Measurements from ENCODE around the gene HMGA1.

Gene HMGA1

DNA sequence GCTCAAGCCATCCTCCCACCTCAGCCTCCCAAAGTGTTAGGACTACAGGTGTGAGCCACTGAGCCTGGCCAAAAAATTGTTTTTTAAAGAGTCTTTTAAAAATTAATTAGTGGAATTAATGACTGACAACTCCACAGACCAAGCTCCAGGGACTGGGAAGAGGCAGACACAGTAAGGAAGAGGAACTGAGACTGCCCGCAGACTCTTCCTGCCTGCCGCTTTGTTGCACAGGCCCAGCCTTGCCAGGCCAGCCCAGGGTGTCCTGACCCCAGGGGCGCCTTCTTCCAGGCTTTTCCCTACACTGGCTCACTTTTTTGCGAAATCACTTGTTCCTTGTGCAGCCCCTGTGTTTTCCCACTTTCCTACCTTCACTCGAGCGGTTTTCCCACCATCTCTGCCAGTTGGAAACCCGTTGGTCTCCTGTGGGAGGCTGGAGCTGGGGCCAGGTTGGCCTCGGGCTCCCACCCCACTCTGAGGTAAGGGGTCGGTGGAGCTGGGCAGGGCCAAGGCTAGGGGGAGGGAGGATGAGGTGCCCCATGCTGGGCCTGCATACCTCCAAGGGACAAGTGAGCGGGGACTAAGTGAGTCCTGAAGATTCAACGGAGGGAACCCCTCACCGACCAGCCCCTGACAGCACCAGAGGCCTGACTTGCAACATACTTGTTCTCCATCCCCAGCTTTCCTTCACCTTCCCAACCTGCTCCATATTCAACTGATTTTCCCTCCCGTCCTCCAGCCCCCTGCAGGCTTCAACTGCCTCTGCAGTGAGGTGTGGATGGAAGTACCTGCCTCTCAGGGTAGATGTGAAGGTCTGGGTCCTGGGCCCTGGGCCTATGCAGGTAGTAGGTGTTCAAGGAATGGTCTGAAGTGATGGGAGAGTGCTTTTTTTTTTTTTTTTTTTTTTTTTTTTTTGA, 35.6 kb downstream of the HMGA1 start:
- Histone ChIP-seq H3K27ac (ENCODE audit: low read depth, low read length) (no peak overlapping the region), H3K36me3 (ENCODE audit: control insufficient read depth, insufficient read depth, low read length) (no peaks in the 10 kb centered on the region), H3K4me3 (ENCODE audit: low read depth, low read length) (no peak overlapping the region), H3K9ac (ENCODE audit: low read depth, low read length) (no peak overlapping the region), H3K9me3 (ENCODE audit: control insufficient read depth, insufficient read depth, low read length) (no peaks in the 10 kb centered on the region), H3K4me1 (ENCODE audit: control insufficient read depth, insufficient read depth, low read length) (no peaks in the 10 kb centered on the region), H3K27me3 (ENCODE audit: control insufficient read depth, insufficient read depth, low read length) (no peaks in the 10 kb centered on the region)

GRCh38 chr6:34273242-34273805, 36.7 kb downstream of the HMGA1 start:
- H3K4me1 ChIP-seq (ENCODE audit: control insufficient read depth, insufficient read depth, low read length), result no peaks in the 10 kb centered on the region
- H3K36me3 ChIP-seq (ENCODE audit: control insufficient read depth, insufficient read depth, low read length), result no peaks in the 10 kb centered on the region
- no peak overlapping the region for H3K9ac ChIP-seq (ENCODE audit: low read depth, low read length)
- no peak overlapping the region for H3K4me3 ChIP-seq (ENCODE audit: low read depth, low read length)
- H3K9me3 ChIP-seq (ENCODE audit: control insufficient read depth, insufficient read depth, low read length), result no peaks in the 10 kb centered on the region
- H3K27me3 ChIP-seq (ENCODE audit: control insufficient read depth, insufficient read depth, low read length), result no peaks in the 10 kb centered on the region
- H3K27ac ChIP-seq (ENCODE audit: low read depth, low read length), result no peak overlapping the region

GRCh38 chr6:34274129-34274528, 37.5 kb downstream of the HMGA1 start:
- H3K9ac ChIP-seq (ENCODE audit: low read depth, low read length), result no peak overlapping the region
- no peaks in the 10 kb centered on the region for H3K27me3 ChIP-seq (ENCODE audit: control insufficient read depth, insufficient read depth, low read length)
- H3K4me3 ChIP-seq (ENCODE audit: low read depth, low read length), result no peak overlapping the region

DNA sequence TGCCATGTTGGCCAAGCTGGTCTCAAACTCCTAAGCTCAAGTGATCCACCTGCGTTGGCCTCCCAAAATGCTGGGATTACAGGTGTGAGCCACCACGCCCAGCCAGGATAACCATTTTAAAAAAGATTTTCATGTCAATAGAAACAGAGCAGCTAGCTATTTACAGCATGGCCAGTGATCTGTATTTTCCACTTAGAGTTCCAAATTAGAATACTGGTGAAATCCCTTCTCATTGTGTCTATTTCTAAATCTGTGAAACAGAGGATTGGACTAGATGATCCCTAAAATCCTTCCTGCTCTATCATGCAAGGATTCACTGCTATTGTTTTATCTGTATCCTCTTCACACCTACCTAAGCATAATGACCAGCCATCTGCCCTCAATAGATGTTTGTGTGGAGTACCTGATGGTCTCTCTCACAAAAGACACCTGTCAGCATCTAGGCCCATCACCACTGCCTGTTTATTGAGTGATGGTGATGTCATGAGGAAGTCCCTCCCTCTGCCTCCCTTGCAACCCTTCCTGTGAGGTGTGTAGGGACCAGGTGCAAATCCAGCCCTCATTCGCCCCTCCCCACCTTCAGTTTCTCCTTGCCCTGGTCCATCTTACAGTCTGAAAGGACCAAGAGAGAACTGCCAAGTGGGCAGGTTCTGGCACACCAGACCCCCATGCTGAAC, 38.6 kb downstream of the HMGA1 start:
- Histone ChIP-seq H3K9me3 (ENCODE audit: control insufficient read depth, insufficient read depth, low read length) (no peaks in the 10 kb centered on the region), H3K4me1 (ENCODE audit: control insufficient read depth, insufficient read depth, low read length) (no peaks in the 10 kb centered on the region), H3K27ac (ENCODE audit: low read depth, low read length) (no peak overlapping the region), H3K9ac (ENCODE audit: low read depth, low read length) (no peak overlapping the region), H3K36me3 (ENCODE audit: control insufficient read depth, insufficient read depth, low read length) (no peaks in the 10 kb centered on the region), H3K4me3 (ENCODE audit: low read depth, low read length) (no peak overlapping the region), H3K27me3 (ENCODE audit: control insufficient read depth, insufficient read depth, low read length) (no peaks in the 10 kb centered on the region)

More at GRCh38 chr6:34274129-34274528, 37.5 kb downstream of the HMGA1 start:
- Histone ChIP-seq H3K36me3 (ENCODE audit: control insufficient read depth, insufficient read depth, low read length) (no peaks in the 10 kb centered on the region), H3K27ac (ENCODE audit: low read depth, low read length) (no peak overlapping the region), H3K9me3 (ENCODE audit: control insufficient read depth, insufficient read depth, low read length) (no peaks in the 10 kb centered on the region), H3K4me1 (ENCODE audit: control insufficient read depth, insufficient read depth, low read length) (no peaks in the 10 kb centered on the region)

DNA sequence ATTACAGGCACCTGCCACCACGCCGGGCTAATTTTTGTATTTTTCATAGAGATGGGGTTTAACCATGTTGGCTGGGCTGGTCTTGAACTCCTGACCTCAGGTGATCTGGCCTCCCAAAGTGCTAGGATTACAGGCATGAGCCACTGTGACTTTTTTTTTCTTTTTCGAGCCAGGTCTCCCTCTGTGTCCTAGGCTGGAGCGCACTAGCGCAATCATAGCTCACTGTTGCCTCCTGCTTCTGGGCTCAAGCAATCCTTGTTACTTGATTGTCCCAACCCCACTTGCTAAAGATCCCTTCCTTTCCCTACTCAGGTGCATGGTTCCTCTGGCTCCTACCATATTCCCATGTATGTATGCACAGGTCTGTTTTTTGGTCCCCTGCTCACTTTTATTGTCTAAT, 39.5 kb downstream of the HMGA1 start:
- Histone ChIP-seq H3K9ac (ENCODE audit: low read depth, low read length) (no peak overlapping the region), H3K27ac (ENCODE audit: low read depth, low read length) (no peak overlapping the region), H3K36me3 (ENCODE audit: control insufficient read depth, insufficient read depth, low read length) (no peaks in the 10 kb centered on the region; the same call in 1 of the 2 replicates), H3K4me1 (ENCODE audit: control insufficient read depth, insufficient read depth, low read length) (no peaks in the 10 kb centered on the region), H3K4me3 (ENCODE audit: low read depth, low read length) (no peak overlapping the region), H3K9me3 (ENCODE audit: control insufficient read depth, insufficient read depth, low read length) (no peaks in the 10 kb centered on the region), H3K27me3 (ENCODE audit: control insufficient read depth, insufficient read depth, low read length) (no peaks in the 10 kb centered on the region)

DNA sequence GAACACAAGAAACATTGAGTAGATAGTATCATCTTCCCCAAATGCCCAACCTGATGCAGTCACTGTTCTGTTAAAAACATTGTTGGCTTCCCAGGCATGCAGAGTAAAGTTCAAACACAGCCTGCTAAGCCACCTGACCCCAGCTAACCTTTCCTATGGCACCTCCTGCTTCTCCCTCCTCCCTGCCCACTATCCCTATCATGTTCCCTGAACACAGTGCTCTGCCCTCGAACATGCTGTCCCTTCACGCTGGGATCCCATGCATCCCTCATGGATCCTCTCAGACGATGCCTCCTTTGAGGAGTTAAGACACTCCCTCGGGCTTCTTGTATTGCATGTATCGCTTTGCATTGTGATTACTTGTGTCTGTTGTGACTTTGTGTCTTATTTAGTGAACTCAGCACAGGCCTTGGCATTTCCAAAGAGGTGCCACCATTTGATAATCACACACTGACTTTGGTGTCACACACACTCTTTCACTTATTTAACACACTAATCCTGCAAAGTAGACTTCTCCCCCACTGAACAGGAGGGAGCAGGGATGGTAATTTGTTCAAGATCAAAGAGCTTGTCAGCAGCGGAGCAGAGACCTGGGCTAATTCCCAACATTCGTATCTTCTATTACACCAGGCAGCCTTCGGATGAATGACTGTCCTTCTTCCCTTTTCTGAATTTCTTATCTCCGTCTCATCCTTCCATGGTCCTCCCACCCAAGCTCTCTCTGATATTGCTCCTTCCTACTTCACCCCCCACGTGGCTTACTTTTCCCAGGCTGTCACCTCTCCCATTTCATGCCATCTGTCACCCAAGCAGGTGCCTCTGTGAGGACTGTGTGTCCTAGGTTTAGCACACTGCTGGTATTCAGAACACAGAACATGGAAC, 40.4 kb downstream of the HMGA1 start:
- H3K27me3 ChIP-seq (ENCODE audit: control insufficient read depth, insufficient read depth, low read length), result no peaks in the 10 kb centered on the region
- H3K9me3 ChIP-seq (ENCODE audit: control insufficient read depth, insufficient read depth, low read length), result no peaks in the 10 kb centered on the region
- H3K9ac ChIP-seq (ENCODE audit: low read depth, low read length), result no peak overlapping the region
- H3K27ac ChIP-seq (ENCODE audit: low read depth, low read length), result no peak overlapping the region
- H3K4me1 ChIP-seq (ENCODE audit: control insufficient read depth, insufficient read depth, low read length), result no peaks in the 10 kb centered on the region
- no peaks in the 10 kb centered on the region; the same call in 1 of the 2 replicates for H3K36me3 ChIP-seq (ENCODE audit: control insufficient read depth, insufficient read depth, low read length)
- H3K4me3 ChIP-seq (ENCODE audit: low read depth, low read length), result no peak overlapping the region

DNA sequence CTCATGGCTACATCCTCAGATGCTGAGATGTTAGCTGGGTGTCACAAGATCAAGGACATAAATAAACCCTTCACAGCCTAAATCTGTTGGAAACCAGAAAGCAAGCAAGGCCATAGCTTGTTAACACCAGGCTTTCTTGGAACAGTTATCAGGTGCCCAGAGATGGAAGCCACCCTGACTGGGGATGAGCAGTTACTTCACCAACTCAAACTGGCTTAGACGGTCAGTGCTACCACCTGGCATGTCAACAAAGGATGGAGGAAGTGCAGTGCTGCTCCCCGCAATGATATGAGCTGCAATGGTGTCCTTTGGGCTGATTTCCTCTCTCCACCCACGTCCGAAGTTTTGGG, 41.1 kb downstream of the HMGA1 start:
- Histone ChIP-seq H3K27me3 (ENCODE audit: control insufficient read depth, insufficient read depth, low read length) (no peaks in the 10 kb centered on the region), H3K4me1 (ENCODE audit: control insufficient read depth, insufficient read depth, low read length) (no peaks in the 10 kb centered on the region), H3K9me3 (ENCODE audit: control insufficient read depth, insufficient read depth, low read length) (no peaks in the 10 kb centered on the region), H3K4me3 (ENCODE audit: low read depth, low read length) (no peak overlapping the region), H3K36me3 (ENCODE audit: control insufficient read depth, insufficient read depth, low read length) (no peaks in the 10 kb centered on the region; the same call in 1 of the 2 replicates), H3K9ac (ENCODE audit: low read depth, low read length) (no peak overlapping the region), H3K27ac (ENCODE audit: low read depth, low read length) (no peak overlapping the region)

GRCh38 chr6:34278833-34279232, 42.2 kb downstream of the HMGA1 start:
- no peak overlapping the region for H3K27ac ChIP-seq (ENCODE audit: low read depth, low read length)
- no peak overlapping the region for H3K9ac ChIP-seq (ENCODE audit: low read depth, low read length)
- H3K4me3 ChIP-seq (ENCODE audit: low read depth, low read length), result no peak overlapping the region
- no peaks in the 10 kb centered on the region for H3K4me1 ChIP-seq (ENCODE audit: control insufficient read depth, insufficient read depth, low read length)
- peaks cover 5% of the 10 kb centered on the region; the same call in 1 of the 2 replicates for H3K36me3 ChIP-seq (ENCODE audit: control insufficient read depth, insufficient read depth, low read length)
- no peaks in the 10 kb centered on the region for H3K9me3 ChIP-seq (ENCODE audit: control insufficient read depth, insufficient read depth, low read length)
- no peaks in the 10 kb centered on the region for H3K27me3 ChIP-seq (ENCODE audit: control insufficient read depth, insufficient read depth, low read length)

GRCh38 chr6:34280216-34280615, 43.5 kb downstream of the HMGA1 start:
- no peaks in the 10 kb centered on the region for H3K4me1 ChIP-seq (ENCODE audit: control insufficient read depth, insufficient read depth, low read length)

GRCh38 chr6:34281702-34282334, 45.1 kb downstream of the HMGA1 start:
- Histone ChIP-seq H3K27ac (ENCODE audit: low read depth, low read length) (no peak overlapping the region), H3K36me3 (ENCODE audit: control insufficient read depth, insufficient read depth, low read length) (peaks cover 15% of the 10 kb centered on the region), H3K27me3 (ENCODE audit: control insufficient read depth, insufficient read depth, low read length) (no peaks in the 10 kb centered on the region)

More at GRCh38 chr6:34280216-34280615, 43.5 kb downstream of the HMGA1 start:
- no peaks in the 10 kb centered on the region for H3K9me3 ChIP-seq (ENCODE audit: control insufficient read depth, insufficient read depth, low read length)
- H3K36me3 ChIP-seq (ENCODE audit: control insufficient read depth, insufficient read depth, low read length), result peaks cover 14% of the 10 kb centered on the region
- no peak overlapping the region for H3K9ac ChIP-seq (ENCODE audit: low read depth, low read length)
- no peak overlapping the region for H3K27ac ChIP-seq (ENCODE audit: low read depth, low read length)
- H3K4me3 ChIP-seq (ENCODE audit: low read depth, low read length), result no peak overlapping the region
- no peaks in the 10 kb centered on the region for H3K27me3 ChIP-seq (ENCODE audit: control insufficient read depth, insufficient read depth, low read length)

More at GRCh38 chr6:34281702-34282334, 45.1 kb downstream of the HMGA1 start:
- H3K9me3 ChIP-seq (ENCODE audit: control insufficient read depth, insufficient read depth, low read length), result no peaks in the 10 kb centered on the region
- no peak overlapping the region for H3K9ac ChIP-seq (ENCODE audit: low read depth, low read length)
- H3K4me3 ChIP-seq (ENCODE audit: low read depth, low read length), result no peak overlapping the region
- no peaks in the 10 kb centered on the region for H3K4me1 ChIP-seq (ENCODE audit: control insufficient read depth, insufficient read depth, low read length)
